Erythroblast (primary cell): ENCODE results near the gene PPP1R1B.

Source experiments
- GATA1 ChIP-seq: IDR thresholded peaks from 2 replicates; pipeline ENCODE4 v1.6.1; 2011; ENCODE audit warnings: low read depth, mild to moderate bottlenecking, control low read depth, low read length, moderate library complexity
- POLR2A ChIP-seq: IDR thresholded peaks from 2 replicates; pipeline ENCODE4 v1.6.1; 2011; ENCODE audit warnings: mild to moderate bottlenecking, low read length

DNA sequence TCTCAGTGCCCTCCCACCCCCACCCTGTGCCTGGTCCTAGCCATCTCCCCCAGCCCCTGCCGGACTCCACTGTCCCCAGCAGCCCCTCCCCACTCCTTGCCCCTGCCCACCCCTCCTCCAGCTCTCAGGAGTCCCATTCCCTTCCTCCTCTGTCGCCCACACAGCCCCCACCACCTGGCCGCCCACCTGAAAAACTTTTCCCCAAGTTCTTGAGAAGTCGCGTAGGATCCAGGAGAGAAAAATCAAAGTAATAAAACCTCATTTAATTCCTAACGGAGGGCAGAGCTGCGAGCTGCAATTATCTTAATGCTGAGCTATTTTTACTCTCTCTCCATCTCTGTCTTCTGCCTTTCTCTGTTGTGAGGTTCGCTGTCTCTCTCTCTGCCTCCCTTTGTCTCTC lies 2.4 kb upstream of the PPP1R1B start:
- TF ChIP-seq POLR2A (no peak), GATA1 (no peak)
